NCI-H146 treated with DMSO at 0.1 percent for 48 hours (cell line): ENCODE measurements around the gene SLC34A3.
"Not testable (repeated sequence)": the region's sequence is repeated elsewhere in the genome, so short reads cannot be mapped to it uniquely, and the experiment has no call there.

Source experiments
- DNase-seq: peaks from one replicate; lab custom pipeline; 2025; ENCODE audit not compliant: unreplicated experiment; lab: John Stamatoyannopoulos, UW

Gene SLC34A3

GRCh38 chr9:137228968-137229896, 1.5 kb upstream of the SLC34A3 start:
- DNase-seq, result no peak

GRCh38 chr9:137229903-137230704, 597 bp upstream of the SLC34A3 start:
- no peak for DNase-seq

- DNase-seq, result no peak
Measured at GRCh38 chr9:137231372-137232039, 805 bp downstream of the SLC34A3 start.

GRCh38 chr9:137232101-137232500, 1.4 kb downstream of the SLC34A3 start:
- DNase-seq, result no peak

GRCh38 chr9:137232510-137232909, 1.8 kb downstream of the SLC34A3 start:
- DNase-seq, result no peak

- no peak for DNase-seq
Measured at GRCh38 chr9:137233143-137233980, 2.7 kb downstream of the SLC34A3 start.

GRCh38 chr9:137234055-137234697, 3.5 kb downstream of the SLC34A3 start:
- no peak for DNase-seq

GRCh38 chr9:137234758-137235423, 4.2 kb downstream of the SLC34A3 start:
- no peak for DNase-seq

- no peak for DNase-seq
Measured at GRCh38 chr9:137235424-137236237, 4.9 kb downstream of the SLC34A3 start.

- DNase-seq, result peak; percentile 57
Measured at GRCh38 chr9:137236238-137236935, 5.7 kb downstream of the SLC34A3 start.

GRCh38 chr9:137236936-137237421, 6.3 kb downstream of the SLC34A3 start:
- no peak for DNase-seq

- peak; percentile 45 for DNase-seq
Measured at GRCh38 chr9:137237759-137238726, 7.3 kb downstream of the SLC34A3 start.

- not testable (repeated sequence) for DNase-seq
Measured at GRCh38 chr9:137239541-137240200, 9.0 kb downstream of the SLC34A3 start.

GRCh38 chr9:137240318-137240840, 9.7 kb downstream of the SLC34A3 start:
- no peak for DNase-seq

GRCh38 chr9:137240841-137241489, 10.3 kb downstream of the SLC34A3 start, which contains the start of gene TUBB4B:
Gene TUBB4B, plus strand, starts transcription at chr9:137241287. Its CDS starts 74 bp downstream, at chr9:137241361.
- peak; percentile 97 for DNase-seq
